A204.1 (cell line): ENCODE data around the gene YTHDC1.
A peak's percentile ranks its signal among the peaks of the same experiment; 100 is the strongest.
"Not testable (repeated sequence)": the region's sequence is repeated elsewhere in the genome, so short reads cannot be mapped to it uniquely, and the experiment has no call there.

Experiments
- FAIRE-seq: peaks from 2 replicates; lab custom pipeline; 2012; peaks lifted over from hg19 to GRCh38; lab: Jason Lieb, UNC

YTHDC1 gene

GRCh38 chr4:68349649-68350360 lies at the start of gene YTHDC1:
Gene YTHDC1, minus strand, starts transcription at chr4:68350090. Its CDS starts 337 bp downstream, at chr4:68349753.
- FAIRE-seq, result peak; percentile 96

GRCh38 chr4:68399306-68399705 lies 49.4 kb upstream of the YTHDC1 start:
- FAIRE-seq, result no peak

GRCh38 chr4:68396756-68397155 lies 46.9 kb upstream of the YTHDC1 start:
- FAIRE-seq, result no peak

GRCh38 chr4:68391436-68391835 lies 41.5 kb upstream of the YTHDC1 start:
- FAIRE-seq, result no peak

GRCh38 chr4:68390205-68390935 lies 40.5 kb upstream of the YTHDC1 start:
- no peak for FAIRE-seq

GRCh38 chr4:68389386-68389913 lies 39.6 kb upstream of the YTHDC1 start:
- not testable (repeated sequence) for FAIRE-seq

- no peak for FAIRE-seq
Measured at GRCh38 chr4:68388347-68388865, 38.5 kb upstream of the YTHDC1 start.

GRCh38 chr4:68385267-68385666 lies 35.4 kb upstream of the YTHDC1 start:
- no peak for FAIRE-seq

GRCh38 chr4:68383115-68383514 lies 33.2 kb upstream of the YTHDC1 start:
- no peak for FAIRE-seq

GRCh38 chr4:68378226-68378625 lies 28.3 kb upstream of the YTHDC1 start:
- no peak for FAIRE-seq

- peak; percentile 85 for FAIRE-seq
Measured at GRCh38 chr4:68375667-68376559, 26.0 kb upstream of the YTHDC1 start.

GRCh38 chr4:68373513-68373912 lies 23.6 kb upstream of the YTHDC1 start:
- FAIRE-seq, result no peak

GRCh38 chr4:68372588-68372987 lies 22.7 kb upstream of the YTHDC1 start:
- no peak for FAIRE-seq

GRCh38 chr4:68369142-68369805 lies 19.4 kb upstream of the YTHDC1 start:
- no peak for FAIRE-seq

GRCh38 chr4:68368691-68369131 lies 18.8 kb upstream of the YTHDC1 start:
- FAIRE-seq, result no peak

- no peak for FAIRE-seq
Measured at GRCh38 chr4:68367835-68368234, 17.9 kb upstream of the YTHDC1 start.

GRCh38 chr4:68366600-68366999 lies 16.7 kb upstream of the YTHDC1 start:
- FAIRE-seq, result no peak

GRCh38 chr4:68365068-68365467 lies 15.2 kb upstream of the YTHDC1 start:
- FAIRE-seq, result no peak

GRCh38 chr4:68361146-68361589 lies 11.3 kb upstream of the YTHDC1 start:
- FAIRE-seq, result no peak

- no peak for FAIRE-seq
Measured at GRCh38 chr4:68360231-68360968, 10.5 kb upstream of the YTHDC1 start.

GRCh38 chr4:68359508-68359907 lies 9.6 kb upstream of the YTHDC1 start:
- no peak for FAIRE-seq
